DOHH2 (cell line): ENCODE data around the gene FBXL14.

ENCODE experiments used
- H3F3A ChIP-seq: fragments of 200-600 bp; sonication (generic), shearing (Covaris generic); 2 replicates; pipeline ENCODE4 v1.6.0; 2016; ENCODE audit warnings: antibody characterized with exemption, mild to moderate bottlenecking; ENCODE audit not compliant: control insufficient read depth, insufficient read depth
- H3K27ac ChIP-seq: fragments of 200-600 bp; sonication (generic); 2 replicates; pipeline ENCODE4 v1.5.1; 2014; ENCODE audit warnings: low read depth, mild to moderate bottlenecking, low read length, moderate library complexity
- H3K27me3 ChIP-seq: fragments of 200-600 bp; sonication (generic); 2 replicates; pipeline ENCODE4 v1.6.1; 2014; ENCODE audit warnings: mild to moderate bottlenecking, low read length, mixed read lengths; ENCODE audit not compliant: control insufficient read depth
- H3K36me3 ChIP-seq: fragments of 200-600 bp; sonication (generic); 2 replicates; pipeline ENCODE4 v1.6.1; 2014; ENCODE audit warnings: mild to moderate bottlenecking, low read length, moderate library complexity, mixed read lengths; ENCODE audit not compliant: control insufficient read depth
- H3K4me1 ChIP-seq: fragments of 200-600 bp; sonication (generic); 2 replicates; pipeline ENCODE4 v1.6.1; 2014; ENCODE audit warnings: mild to moderate bottlenecking, low read length, mixed read lengths; ENCODE audit not compliant: control insufficient read depth
- H3K4me2 ChIP-seq: fragments of 200-600 bp; sonication (generic); 2 replicates; pipeline ENCODE4 v1.6.0; 2014; ENCODE audit warnings: mild to moderate bottlenecking, low read length, moderate library complexity
- H3K4me3 ChIP-seq: fragments of 200-600 bp; sonication (generic); 2 replicates; pipeline ENCODE4 v1.5.1; 2014; ENCODE audit warnings: mild to moderate bottlenecking, low read length, mixed read lengths
- H3K79me2 ChIP-seq: fragments of 200-600 bp; sonication (generic); 2 replicates; pipeline ENCODE4 v1.6.1; 2014; ENCODE audit warnings: mild to moderate bottlenecking, low read length, mixed read lengths; ENCODE audit not compliant: control insufficient read depth
- H3K9me2 ChIP-seq: fragments of 200-600 bp; sonication (generic); replicated peaks from 2 replicates; pipeline ENCODE4 v1.6.1; 2014; ENCODE audit warnings: mild to moderate bottlenecking, low read length, mixed read lengths; ENCODE audit not compliant: control insufficient read depth
- H3K9me3 ChIP-seq: fragments of 200-600 bp; sonication (generic); 2 replicates; pipeline ENCODE4 v1.6.1; 2014; ENCODE audit warnings: antibody characterized with exemption, low read length, mixed read lengths; ENCODE audit not compliant: control insufficient read depth, insufficient read depth
- H4K20me1 ChIP-seq: fragments of 200-600 bp; sonication (generic); 2 replicates; pipeline ENCODE4 v1.6.0; 2014; ENCODE audit warnings: low read depth, mild to moderate bottlenecking, antibody characterized with exemption, low read length, moderate library complexity; ENCODE audit not compliant: control insufficient read depth, insufficient read depth
- EZH2phosphoT487 ChIP-seq: fragments of 200-600 bp; sonication (generic); IDR thresholded peaks from 2 replicates; pipeline ENCODE4 v1.6.1; 2017; ENCODE audit warnings: borderline replicate concordance, mild to moderate bottlenecking, antibody characterized with exemption, low read length, moderate library complexity, mixed read lengths
- TF ChIP-seq, protein P1 (sequence below): fragments of 200-600 bp; sonication (generic); IDR thresholded peaks from one replicate; pipeline ENCODE4 v1.5.1; 2014; ENCODE audit warnings: antibody characterized with exemption, mild to moderate bottlenecking, low read depth, low read length; ENCODE audit not compliant: poor library complexity, severe bottlenecking

FBXL14 gene

DNA sequence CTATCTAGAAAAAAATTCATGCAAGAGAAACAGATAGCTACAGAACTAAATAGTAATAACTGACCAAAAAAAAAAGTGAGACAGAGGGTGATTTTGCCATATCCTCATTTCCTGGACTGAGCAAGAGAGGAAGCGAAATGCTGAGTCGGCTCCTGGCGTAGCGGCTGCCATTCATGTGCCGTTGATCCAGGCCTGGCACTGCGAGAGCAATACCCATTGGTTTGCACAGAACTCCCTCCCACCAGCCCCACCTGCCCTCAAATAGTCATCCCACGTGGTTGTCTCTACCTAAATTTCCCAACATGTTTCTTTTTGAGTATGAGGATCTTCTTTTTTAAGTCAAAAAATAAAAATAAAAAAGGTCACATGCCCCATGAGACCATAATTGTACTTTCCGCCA, 25.2 kb upstream of the FBXL14 start:
- H3K4me2 ChIP-seq: no peak overlapping the region

DNA sequence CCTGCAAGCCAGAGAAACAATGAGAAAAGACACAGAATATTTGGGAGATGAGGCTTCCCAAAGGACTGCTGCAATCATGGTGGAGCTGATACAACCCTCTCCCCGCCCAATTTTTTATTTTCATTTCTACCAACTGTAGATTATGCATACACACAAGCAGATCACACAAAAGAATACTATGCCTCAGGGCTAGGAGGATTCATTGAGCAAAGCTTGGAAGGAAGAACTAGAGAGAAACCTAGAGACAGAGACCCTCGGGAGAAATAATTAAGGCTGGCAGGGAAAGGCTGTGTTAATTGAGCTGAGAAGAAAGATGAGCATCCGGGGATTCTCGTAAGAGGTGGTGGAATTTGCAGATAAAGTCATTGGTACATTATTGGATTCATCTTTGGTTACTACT, 24.8 kb upstream of the FBXL14 start:
- Histone ChIP-seq H3K79me2 (no peaks in the 10 kb centered on the region), H3K4me1 (peaks cover 8% of the 10 kb centered on the region), H3K4me3 (no peak overlapping the region), H4K20me1 (no peaks in the 10 kb centered on the region), H3K4me2 (no peak overlapping the region), H3K36me3 (no peaks in the 10 kb centered on the region), H3K27ac (no peak overlapping the region), H3K9me2 (no peaks in the 10 kb centered on the region), H3K27me3 (peaks cover 38% of the 10 kb centered on the region), H3K9me3 (no peaks in the 10 kb centered on the region), H3F3A (no peaks in the 10 kb centered on the region)
- TF ChIP-seq, protein P1, sequence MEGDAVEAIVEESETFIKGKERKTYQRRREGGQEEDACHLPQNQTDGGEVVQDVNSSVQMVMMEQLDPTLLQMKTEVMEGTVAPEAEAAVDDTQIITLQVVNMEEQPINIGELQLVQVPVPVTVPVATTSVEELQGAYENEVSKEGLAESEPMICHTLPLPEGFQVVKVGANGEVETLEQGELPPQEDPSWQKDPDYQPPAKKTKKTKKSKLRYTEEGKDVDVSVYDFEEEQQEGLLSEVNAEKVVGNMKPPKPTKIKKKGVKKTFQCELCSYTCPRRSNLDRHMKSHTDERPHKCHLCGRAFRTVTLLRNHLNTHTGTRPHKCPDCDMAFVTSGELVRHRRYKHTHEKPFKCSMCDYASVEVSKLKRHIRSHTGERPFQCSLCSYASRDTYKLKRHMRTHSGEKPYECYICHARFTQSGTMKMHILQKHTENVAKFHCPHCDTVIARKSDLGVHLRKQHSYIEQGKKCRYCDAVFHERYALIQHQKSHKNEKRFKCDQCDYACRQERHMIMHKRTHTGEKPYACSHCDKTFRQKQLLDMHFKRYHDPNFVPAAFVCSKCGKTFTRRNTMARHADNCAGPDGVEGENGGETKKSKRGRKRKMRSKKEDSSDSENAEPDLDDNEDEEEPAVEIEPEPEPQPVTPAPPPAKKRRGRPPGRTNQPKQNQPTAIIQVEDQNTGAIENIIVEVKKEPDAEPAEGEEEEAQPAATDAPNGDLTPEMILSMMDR: no peak
- no peak for TF ChIP-seq EZH2phosphoT487

More for the DNA sequence above, 25.2 kb upstream of the FBXL14 start:
- H3K9me2 ChIP-seq: no peaks in the 10 kb centered on the region
- no peaks in the 10 kb centered on the region for H4K20me1 ChIP-seq
- no peaks in the 10 kb centered on the region for H3F3A ChIP-seq
- no peaks in the 10 kb centered on the region for H3K36me3 ChIP-seq
- H3K4me1 ChIP-seq: peaks cover 8% of the 10 kb centered on the region
- H3K27ac ChIP-seq: no peak overlapping the region
- no peaks in the 10 kb centered on the region for H3K79me2 ChIP-seq
- no peaks in the 10 kb centered on the region for H3K9me3 ChIP-seq
- H3K4me3 ChIP-seq: no peak overlapping the region
- TF ChIP-seq, protein P1: no peak
- no peak for TF ChIP-seq EZH2phosphoT487
- H3K27me3 ChIP-seq: peaks cover 38% of the 10 kb centered on the region

DNA sequence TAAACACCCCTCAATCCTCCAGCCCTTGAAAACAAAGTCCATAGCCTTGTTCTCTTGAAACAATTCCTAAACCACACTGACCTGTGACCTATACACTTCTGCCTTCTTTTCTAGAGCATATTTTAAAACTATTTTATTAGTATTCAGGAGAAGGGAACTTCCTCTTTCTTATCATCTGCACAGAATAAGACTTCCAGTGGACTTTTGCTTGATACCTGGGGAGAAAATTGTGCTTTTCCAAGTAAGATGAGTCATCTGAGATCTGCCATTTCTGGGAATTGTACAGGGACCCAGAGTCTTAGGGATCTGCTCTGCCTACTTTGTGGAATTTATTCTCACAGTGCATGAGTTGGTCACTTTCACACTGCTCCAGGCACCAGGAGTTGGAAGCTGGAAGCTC, 24.1 kb upstream of the FBXL14 start:
- H3K36me3 ChIP-seq: no peaks in the 10 kb centered on the region
- no peaks in the 10 kb centered on the region for H3F3A ChIP-seq
- H3K4me2 ChIP-seq: no peak overlapping the region
- H3K27me3 ChIP-seq: peaks cover 38% of the 10 kb centered on the region
- TF ChIP-seq EZH2phosphoT487: no peak
- TF ChIP-seq, protein P1: no peak
- no peaks in the 10 kb centered on the region for H4K20me1 ChIP-seq
- H3K4me3 ChIP-seq: no peak overlapping the region
- no peak overlapping the region for H3K27ac ChIP-seq
- no peaks in the 10 kb centered on the region for H3K9me2 ChIP-seq
- no peaks in the 10 kb centered on the region for H3K79me2 ChIP-seq
- no peaks in the 10 kb centered on the region for H3K9me3 ChIP-seq
- H3K4me1 ChIP-seq: peaks cover 8% of the 10 kb centered on the region
